ENCODE measurements around the gene CCT8L2.
"Not testable (repeated sequence)": the region's sequence is repeated elsewhere in the genome, so short reads cannot be mapped to it uniquely, and the experiment has no call there.

Gene CCT8L2

GRCh38 chr22:16557511-16557910, 35.1 kb downstream of the CCT8L2 start:
- not testable (repeated sequence) for DNase-seq

- DNase-seq, result not testable (repeated sequence)
These were observed 37.3 kb downstream of the CCT8L2 start for GRCh38 chr22:16555077-16555994.

GRCh38 chr22:16543310-16543709, 49.3 kb downstream of the CCT8L2 start:
- DNase-seq, result not testable (repeated sequence)

Data from fibroblast of upper back skin (primary cell).